HFFc6 (cell line): ENCODE data around the gene SCUBE1. TPM values are rescaled to one million over a fixed set of nuclear protein-coding genes. Genes with fewer than 3 reads are reported as not detected.

Experiments
- DNase-seq: peaks from one replicate; pipeline ENCODE4 v3.0.0-alpha.2; 2018
- H3K27ac Mint-ChIP-seq: 2 replicates; pipeline ENCODE4 v1.8.0; 2020; ENCODE audit warnings: mild to moderate bottlenecking, mixed read lengths
- H3K27me3 Mint-ChIP-seq: 2 replicates; pipeline ENCODE4 v1.8.0; 2021; ENCODE audit warnings: mild to moderate bottlenecking, moderate library complexity, mixed read lengths; ENCODE audit not compliant: insufficient read depth
- H3K36me3 Mint-ChIP-seq: 2 replicates; pipeline ENCODE4 v1.8.0; 2021; ENCODE audit warnings: low read depth, mixed read lengths
- H3K4me1 Mint-ChIP-seq: 2 replicates; pipeline ENCODE4 v1.8.0; 2020; ENCODE audit warnings: low read depth, mixed read lengths
- H3K4me3 Mint-ChIP-seq: 2 replicates; pipeline ENCODE4 v1.8.0; 2020; ENCODE audit warnings: mild to moderate bottlenecking, moderate library complexity, mixed read lengths
- H3K9me3 Mint-ChIP-seq: 2 replicates; pipeline ENCODE4 v1.8.0; 2020; ENCODE audit warnings: mild to moderate bottlenecking, mixed read lengths
- CTCF ChIP-seq: fragments of 200-600 bp; sonication (generic); IDR thresholded peaks from 2 replicates; pipeline ENCODE4 v1.5.0; 2021; ENCODE audit warnings: antibody characterized with exemption, mild to moderate bottlenecking
- total RNA-seq, 6 experiments: library from RNA; stranded (reverse); fragmentation: NEBNext Ultra II Directional; extraction: Animal tissue kit (Norgen Biotek cat#: 25700); gene quantifications; 2 replicates in 1 of 6; 3 replicates in 5 of 6; pipeline ENCODE4 v1.2.3, GENCODE V29; 2021

SCUBE1 gene
- total RNA-seq, 6 experiments from 2014 or later = not detected

DNA sequence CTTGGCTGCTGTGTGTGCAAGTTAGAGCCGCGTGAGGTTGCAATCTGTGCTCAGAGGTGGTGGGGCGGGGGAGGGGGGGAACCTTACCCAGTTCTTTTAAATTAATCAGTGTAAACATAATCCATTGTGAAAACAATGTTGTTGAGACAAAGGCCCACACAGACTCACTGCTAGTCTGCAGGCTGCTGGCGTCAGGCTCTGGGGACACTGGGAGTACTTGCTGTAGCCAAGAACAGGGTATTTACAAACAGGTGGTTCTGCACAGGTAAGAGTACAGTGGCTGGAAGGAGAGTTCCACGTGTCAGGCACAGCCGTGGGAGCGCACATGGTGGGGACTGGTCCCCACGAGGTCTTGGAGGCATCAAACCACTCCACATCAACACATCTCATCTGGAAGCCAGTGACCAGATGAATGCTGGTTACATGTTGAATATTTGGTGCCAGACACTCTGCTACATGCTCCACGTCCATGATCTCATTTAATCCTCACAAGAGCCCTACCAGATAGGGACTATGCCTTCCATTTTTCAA lies 27.4 kb downstream of the SCUBE1 start:
- H3K4me1 Mint-ChIP-seq = no peaks in the 10 kb centered on the region
- H3K9me3 Mint-ChIP-seq = no peaks in the 10 kb centered on the region
- no peaks in the 10 kb centered on the region for H3K36me3 Mint-ChIP-seq
- no peak for DNase-seq
- no peak overlapping the region for H3K27ac Mint-ChIP-seq
- peaks cover 38% of the 10 kb centered on the region for H3K27me3 Mint-ChIP-seq
- TF ChIP-seq CTCF = no peak
- no peak overlapping the region for H3K4me3 Mint-ChIP-seq

DNA sequence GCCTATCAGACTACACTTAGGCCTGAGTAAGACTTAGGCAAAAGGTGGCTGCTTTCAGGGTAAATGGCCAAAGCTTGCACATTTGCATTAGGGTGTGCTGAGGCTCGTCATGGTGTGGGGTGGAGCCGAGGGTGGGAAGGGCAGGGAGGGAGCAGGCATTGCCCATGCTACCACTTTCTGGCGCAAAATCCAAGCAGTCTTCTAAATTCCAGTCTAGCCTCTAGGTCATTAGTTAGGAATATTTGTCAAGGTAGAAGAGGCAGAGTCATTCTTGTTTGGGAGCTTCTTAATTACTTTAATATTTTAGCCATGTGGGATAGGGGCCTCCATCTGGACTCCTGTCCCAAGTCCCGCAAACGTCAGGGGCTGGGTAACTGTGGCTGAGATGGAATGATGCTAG lies 28.6 kb downstream of the SCUBE1 start:
- DNase-seq = no peak
- H3K9me3 Mint-ChIP-seq = no peaks in the 10 kb centered on the region
- no peak for TF ChIP-seq CTCF
- no peaks in the 10 kb centered on the region for H3K4me1 Mint-ChIP-seq
- H3K27ac Mint-ChIP-seq = no peak overlapping the region
- peaks cover 40% of the 10 kb centered on the region for H3K27me3 Mint-ChIP-seq
- no peaks in the 10 kb centered on the region for H3K36me3 Mint-ChIP-seq
- no peak overlapping the region for H3K4me3 Mint-ChIP-seq

DNA sequence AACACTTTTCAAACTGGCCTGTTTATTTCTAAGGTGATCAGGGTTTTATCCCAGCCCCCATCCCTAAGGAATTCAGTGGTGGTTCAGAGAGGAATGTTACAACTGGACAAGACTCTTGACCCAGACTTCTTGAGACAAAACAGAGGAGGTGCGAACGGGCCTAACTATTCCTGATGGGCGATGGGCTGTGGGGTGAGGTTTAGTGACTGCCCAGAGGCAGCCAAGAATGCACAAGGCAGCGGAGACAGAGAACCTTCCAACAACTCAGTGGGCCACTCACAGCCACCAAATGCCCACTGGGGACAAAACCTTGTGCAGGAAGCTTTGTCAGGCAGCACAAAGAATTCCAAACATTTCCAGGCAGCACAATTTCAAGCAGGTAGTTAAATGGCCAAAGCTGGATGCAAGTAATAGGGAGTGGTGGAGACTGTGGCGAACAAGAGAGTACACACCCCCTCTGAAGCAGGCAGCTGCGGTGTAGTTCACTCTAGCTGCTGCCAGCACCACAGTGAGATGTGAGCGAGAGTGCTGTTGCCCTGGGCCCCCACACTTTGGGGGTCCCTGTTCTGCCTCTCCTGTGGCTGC lies 29.2 kb downstream of the SCUBE1 start:
- Mint-ChIP-seq H3K36me3 (no peaks in the 10 kb centered on the region), H3K9me3 (no peaks in the 10 kb centered on the region), H3K27ac (no peak overlapping the region), H3K4me3 (no peak overlapping the region), H3K4me1 (no peaks in the 10 kb centered on the region), H3K27me3 (peaks cover 46% of the 10 kb centered on the region)
- no peak for DNase-seq
- no peak for TF ChIP-seq CTCF

DNA sequence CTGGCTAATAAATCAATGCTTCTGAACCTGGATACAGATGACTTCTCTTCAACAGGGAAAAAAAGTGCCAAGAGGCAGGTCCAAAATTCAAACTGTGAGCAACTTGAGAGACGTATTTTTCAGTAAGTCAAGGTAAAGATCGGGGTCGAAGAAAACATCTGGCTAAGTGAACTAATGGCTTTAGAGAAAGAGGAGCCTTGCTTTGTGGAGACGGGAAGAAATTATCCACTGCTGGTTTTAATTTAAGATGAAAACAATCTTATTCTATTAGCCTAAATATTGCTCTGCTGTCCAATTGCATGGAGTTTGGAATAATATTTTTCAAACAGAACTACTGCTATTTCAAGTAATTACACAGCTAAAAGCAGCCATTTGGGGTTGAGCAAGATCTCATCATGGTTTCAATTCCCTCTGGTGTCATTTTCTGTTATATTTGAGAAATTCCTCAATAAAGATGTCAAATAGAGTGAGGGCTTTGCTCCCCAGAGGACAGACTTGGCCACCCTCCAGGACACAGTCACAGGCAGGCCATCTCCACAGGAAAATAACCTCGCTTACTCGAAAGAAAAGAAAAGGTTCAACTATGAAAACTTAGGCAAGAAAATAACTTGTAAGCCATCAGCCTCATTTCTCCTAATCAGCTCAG lies 29.8 kb downstream of the SCUBE1 start:
- H3K9me3 Mint-ChIP-seq = no peaks in the 10 kb centered on the region
- no peaks in the 10 kb centered on the region for H3K36me3 Mint-ChIP-seq
- no peak for DNase-seq
- H3K4me1 Mint-ChIP-seq = no peaks in the 10 kb centered on the region
- no peak for TF ChIP-seq CTCF
- no peak overlapping the region for H3K4me3 Mint-ChIP-seq
- peaks cover 52% of the 10 kb centered on the region for H3K27me3 Mint-ChIP-seq
- H3K27ac Mint-ChIP-seq = no peak overlapping the region

- no peak for TF ChIP-seq CTCF
- Mint-ChIP-seq H3K27me3 (peaks cover 57% of the 10 kb centered on the region), H3K9me3 (no peaks in the 10 kb centered on the region), H3K4me3 (no peak overlapping the region), H3K27ac (no peak overlapping the region), H3K36me3 (no peaks in the 10 kb centered on the region), H3K4me1 (no peaks in the 10 kb centered on the region)
- DNase-seq = no peak
Observed at GRCh38 chr22:43312608-43313007, 30.6 kb downstream of the SCUBE1 start.
